ENCODE data around the gene AK8. TPM values are rescaled to one million over a fixed set of nuclear protein-coding genes. Genes with fewer than 3 reads are reported as not detected.

Gene AK8
- total and polyA plus RNA-seq, 9 of the 15 experiments (the other 6 are each of a cell fraction or from before 2014, with no cell fraction given) = 0.06 to 0.37 TPM; not detected in 7

DNA sequence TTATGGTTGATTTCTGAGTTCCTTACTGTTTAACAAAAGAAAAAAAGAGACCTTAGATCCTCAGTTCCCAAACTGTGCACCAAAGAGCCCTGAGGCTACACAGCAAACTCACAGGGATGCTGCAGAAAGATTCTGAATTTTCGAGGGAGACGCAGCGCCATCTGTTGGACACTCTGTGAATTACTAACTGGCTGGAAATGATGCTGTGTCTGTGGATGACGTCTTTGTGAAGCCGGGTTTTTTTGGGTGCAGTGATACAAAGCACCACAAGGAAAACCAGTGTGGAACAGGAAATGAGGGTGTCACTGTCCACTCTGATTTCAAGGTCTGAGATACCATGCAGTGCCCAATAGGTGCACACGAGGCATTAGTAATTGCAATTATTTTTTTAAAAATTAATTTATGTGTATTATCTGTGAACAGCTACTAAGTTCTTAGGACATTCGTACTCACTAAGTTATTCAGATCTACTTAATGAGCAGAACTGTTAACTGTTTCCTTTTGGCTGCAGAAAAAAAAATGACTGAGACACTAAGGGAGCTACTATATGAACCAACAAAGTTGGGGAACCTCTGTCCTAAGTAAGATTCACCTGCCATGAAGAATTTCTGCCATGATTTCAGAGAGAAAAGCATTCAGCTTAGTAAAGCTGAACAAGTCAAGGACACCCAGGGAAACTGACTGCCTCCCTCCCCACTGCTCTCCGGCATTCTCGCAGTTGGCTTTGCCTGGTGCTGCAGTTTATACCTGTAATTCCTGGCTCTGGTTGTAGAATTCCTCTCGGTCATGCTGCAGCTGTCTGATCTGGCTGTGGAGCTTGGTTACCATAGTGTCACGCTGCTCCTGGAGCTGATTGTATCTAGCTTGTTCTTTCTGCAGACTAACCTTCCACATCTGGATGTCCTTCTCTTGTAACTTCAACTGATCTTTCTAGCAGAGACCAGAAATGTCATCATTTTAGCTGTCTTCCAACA, 24.1 kb upstream of the AK8 start (continued):
- TF ChIP-seq, protein P1, sequence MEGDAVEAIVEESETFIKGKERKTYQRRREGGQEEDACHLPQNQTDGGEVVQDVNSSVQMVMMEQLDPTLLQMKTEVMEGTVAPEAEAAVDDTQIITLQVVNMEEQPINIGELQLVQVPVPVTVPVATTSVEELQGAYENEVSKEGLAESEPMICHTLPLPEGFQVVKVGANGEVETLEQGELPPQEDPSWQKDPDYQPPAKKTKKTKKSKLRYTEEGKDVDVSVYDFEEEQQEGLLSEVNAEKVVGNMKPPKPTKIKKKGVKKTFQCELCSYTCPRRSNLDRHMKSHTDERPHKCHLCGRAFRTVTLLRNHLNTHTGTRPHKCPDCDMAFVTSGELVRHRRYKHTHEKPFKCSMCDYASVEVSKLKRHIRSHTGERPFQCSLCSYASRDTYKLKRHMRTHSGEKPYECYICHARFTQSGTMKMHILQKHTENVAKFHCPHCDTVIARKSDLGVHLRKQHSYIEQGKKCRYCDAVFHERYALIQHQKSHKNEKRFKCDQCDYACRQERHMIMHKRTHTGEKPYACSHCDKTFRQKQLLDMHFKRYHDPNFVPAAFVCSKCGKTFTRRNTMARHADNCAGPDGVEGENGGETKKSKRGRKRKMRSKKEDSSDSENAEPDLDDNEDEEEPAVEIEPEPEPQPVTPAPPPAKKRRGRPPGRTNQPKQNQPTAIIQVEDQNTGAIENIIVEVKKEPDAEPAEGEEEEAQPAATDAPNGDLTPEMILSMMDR (IDR thresholded peaks at IDR 0.05 in 2 of 3, conservative IDR thresholded peaks at IDR 0.05 in 1 of 3; ENCODE audit: insufficient read depth in 2 of 3, low read depth in 1 of 3, low read length in 3 of 3) = peak; percentile 92 to 95 (median 93)
- TF ChIP-seq ATF1 (CRISPR knock-in tag; IDR thresholded peaks at IDR 0.05) (no peak), ATF1 (tag; IDR thresholded peaks at IDR 0.05) (peak; percentile 75), ZFP36 (IDR thresholded peaks at IDR 0.05; ENCODE audit: low read depth, low read length, partially characterized antibody) (no peak), ZFPM2 (CRISPR knock-in tag; IDR thresholded peaks at IDR 0.05) (no peak), RAD21 (CRISPR knock-in tag; conservative IDR thresholded peaks at IDR 0.05 in 1 of 2, IDR thresholded peaks at IDR 0.05 in 1 of 2) (peak; percentile 37 to 68), CREB1 (IDR thresholded peaks at IDR 0.05) (0 out of 2 replicates have a peak, but pooled peaks have one; percentile 31), CREB1 (CRISPR knock-in tag; IDR thresholded peaks at IDR 0.05) (peak; percentile 38; the same call in 1 of the 2 replicates), CBX2 (IDR thresholded peaks at IDR 0.05; ENCODE audit: insufficient read depth, low read length, poor library complexity, severe bottlenecking) (no peak), ZC3H11A (IDR thresholded peaks at IDR 0.05; ENCODE audit: low read depth, low read length) (0 out of 2 replicates have a peak, but pooled peaks have one; percentile 61), LCOR (CRISPR knock-in tag; IDR thresholded peaks at IDR 0.05) (0 out of 2 replicates have a peak, but pooled peaks have one; percentile 78), KDM1A (IDR thresholded peaks at IDR 0.05) (peak; percentile 50 to 52; a peak in 2 of 4 replicates)
- TF ChIP-seq, protein P2, sequence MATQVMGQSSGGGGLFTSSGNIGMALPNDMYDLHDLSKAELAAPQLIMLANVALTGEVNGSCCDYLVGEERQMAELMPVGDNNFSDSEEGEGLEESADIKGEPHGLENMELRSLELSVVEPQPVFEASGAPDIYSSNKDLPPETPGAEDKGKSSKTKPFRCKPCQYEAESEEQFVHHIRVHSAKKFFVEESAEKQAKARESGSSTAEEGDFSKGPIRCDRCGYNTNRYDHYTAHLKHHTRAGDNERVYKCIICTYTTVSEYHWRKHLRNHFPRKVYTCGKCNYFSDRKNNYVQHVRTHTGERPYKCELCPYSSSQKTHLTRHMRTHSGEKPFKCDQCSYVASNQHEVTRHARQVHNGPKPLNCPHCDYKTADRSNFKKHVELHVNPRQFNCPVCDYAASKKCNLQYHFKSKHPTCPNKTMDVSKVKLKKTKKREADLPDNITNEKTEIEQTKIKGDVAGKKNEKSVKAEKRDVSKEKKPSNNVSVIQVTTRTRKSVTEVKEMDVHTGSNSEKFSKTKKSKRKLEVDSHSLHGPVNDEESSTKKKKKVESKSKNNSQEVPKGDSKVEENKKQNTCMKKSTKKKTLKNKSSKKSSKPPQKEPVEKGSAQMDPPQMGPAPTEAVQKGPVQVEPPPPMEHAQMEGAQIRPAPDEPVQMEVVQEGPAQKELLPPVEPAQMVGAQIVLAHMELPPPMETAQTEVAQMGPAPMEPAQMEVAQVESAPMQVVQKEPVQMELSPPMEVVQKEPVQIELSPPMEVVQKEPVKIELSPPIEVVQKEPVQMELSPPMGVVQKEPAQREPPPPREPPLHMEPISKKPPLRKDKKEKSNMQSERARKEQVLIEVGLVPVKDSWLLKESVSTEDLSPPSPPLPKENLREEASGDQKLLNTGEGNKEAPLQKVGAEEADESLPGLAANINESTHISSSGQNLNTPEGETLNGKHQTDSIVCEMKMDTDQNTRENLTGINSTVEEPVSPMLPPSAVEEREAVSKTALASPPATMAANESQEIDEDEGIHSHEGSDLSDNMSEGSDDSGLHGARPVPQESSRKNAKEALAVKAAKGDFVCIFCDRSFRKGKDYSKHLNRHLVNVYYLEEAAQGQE (IDR thresholded peaks at IDR 0.05; ENCODE audit: borderline replicate concordance) = peak; percentile 41; the same call in 1 of the 2 replicates
- TF ChIP-seq, protein P2 (CRISPR knock-in tag; IDR thresholded peaks at IDR 0.05; ENCODE audit: low read depth) = no peak
- TF ChIP-seq, protein P3, sequence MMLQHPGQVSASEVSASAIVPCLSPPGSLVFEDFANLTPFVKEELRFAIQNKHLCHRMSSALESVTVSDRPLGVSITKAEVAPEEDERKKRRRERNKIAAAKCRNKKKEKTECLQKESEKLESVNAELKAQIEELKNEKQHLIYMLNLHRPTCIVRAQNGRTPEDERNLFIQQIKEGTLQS (IDR thresholded peaks at IDR 0.05) = peak; percentile 23; the same call in 1 of the 2 replicates
- TF ChIP-seq, protein P3 (CRISPR knock-in tag; conservative IDR thresholded peaks at IDR 0.05) = 0 out of 2 replicates have a peak, but pooled peaks have one; percentile 22

Data from K562 (cell line).